Measurements from ENCODE around the gene COL20A1.

The COL20A1 gene

DNA sequence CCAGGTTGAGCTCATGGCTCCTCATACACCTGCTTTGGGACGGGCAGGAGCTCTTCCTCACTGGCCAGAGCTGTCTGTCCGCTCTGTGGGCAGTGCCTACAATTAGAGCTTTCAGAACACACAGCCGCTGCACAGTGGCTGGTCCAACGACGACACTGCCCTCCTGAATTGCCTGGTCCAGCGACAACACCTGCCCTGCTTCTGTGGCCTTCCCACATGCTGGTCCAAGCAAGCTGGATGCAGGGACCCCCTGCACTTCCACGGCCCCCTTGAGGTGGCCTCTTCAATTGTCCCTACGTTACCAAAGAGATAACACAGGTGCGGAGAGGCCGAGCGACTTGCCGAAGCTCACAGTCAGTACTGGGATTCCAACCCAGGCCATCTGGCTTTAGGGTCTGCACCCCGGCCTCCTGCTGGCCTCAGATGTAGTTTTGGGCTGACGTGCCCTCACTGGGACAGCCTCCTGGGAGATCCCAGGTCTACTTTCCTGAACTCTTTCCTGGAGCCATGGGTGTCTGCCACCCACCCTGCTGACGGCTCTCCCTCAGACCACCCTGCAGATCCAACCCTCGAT is 69.5 kb downstream of the COL20A1 start:
- DNase-seq (ENCODE audit: low read depth in 2 of 2) = no peak

DNA sequence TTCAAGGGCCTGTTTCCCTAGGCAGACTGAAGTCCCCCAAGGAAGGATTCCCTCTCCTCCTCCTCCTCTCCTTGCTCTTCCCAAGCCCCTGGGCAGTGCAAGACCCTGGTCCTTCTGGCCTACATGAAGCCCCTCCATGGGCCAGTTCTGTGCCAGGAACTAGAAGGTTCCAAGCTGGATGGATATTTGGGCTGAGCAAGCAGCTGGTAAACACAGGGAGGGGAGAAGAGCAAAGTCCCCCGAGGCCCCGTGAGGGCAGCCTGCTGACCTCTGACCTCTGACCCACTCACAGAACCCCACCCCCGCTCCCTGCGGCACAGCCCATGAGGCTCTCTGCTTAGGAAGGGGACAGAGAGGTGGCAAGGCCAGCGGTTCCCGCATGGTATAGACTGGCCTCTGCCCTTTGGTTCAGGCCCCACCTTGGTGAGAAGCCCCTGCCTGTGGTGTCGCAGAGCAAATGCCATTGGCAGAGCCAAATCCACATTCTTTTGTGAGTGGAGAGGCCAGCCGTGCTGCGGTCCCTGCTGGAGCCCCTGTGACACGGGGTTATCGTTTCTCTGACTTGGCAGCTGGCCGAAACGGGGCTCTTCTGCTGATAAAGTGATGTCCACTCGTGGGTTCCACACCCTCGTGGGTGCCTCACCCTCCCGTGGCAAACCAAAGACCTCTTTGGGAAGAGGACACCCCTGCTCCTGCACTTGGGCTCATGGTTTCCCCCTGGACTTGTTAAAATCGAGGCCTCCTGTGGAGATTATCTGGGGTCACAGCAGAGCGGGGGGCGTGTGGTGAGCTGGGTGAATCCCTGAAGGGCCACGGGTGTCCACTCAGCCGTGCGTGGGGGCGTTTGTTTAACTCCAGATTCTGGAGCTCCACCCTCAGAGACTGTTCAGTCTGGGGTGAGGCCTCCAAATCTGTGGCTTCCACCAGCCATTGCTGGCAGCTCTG is 70.3 kb downstream of the COL20A1 start:
- DNase-seq (ENCODE audit: low read depth in 2 of 2) = no peak

DNA sequence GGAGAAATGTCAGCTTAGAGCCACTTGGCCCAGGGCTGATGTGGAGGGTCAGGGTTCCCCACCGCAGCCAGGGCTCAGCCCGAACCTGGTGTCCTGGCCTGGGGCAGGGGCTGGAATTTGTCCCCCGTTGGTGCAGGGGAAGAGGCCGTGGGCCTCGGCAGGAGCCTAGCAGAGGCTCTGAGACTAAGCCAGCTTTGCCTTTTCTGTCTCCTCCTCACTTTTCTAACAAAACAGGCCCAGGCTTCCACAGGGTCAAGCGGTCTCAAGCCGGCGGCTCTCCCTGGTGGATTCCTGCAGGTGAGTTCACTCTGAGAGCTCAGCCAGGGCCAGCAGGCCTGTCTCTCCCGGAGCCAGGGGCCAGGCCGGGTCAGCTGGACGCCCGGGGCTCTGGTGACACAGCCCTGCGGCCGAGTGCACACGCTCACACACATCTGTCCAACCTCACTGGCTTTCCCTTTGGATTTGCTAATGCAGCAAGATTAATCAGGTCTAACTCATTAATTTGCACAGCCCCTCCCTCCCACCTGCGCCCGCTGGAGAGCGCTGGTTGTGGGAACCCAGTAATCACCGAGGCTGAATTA is 71.1 kb downstream of the COL20A1 start:
- DNase-seq (ENCODE audit: low read depth in 2 of 2) = no peak

DNA sequence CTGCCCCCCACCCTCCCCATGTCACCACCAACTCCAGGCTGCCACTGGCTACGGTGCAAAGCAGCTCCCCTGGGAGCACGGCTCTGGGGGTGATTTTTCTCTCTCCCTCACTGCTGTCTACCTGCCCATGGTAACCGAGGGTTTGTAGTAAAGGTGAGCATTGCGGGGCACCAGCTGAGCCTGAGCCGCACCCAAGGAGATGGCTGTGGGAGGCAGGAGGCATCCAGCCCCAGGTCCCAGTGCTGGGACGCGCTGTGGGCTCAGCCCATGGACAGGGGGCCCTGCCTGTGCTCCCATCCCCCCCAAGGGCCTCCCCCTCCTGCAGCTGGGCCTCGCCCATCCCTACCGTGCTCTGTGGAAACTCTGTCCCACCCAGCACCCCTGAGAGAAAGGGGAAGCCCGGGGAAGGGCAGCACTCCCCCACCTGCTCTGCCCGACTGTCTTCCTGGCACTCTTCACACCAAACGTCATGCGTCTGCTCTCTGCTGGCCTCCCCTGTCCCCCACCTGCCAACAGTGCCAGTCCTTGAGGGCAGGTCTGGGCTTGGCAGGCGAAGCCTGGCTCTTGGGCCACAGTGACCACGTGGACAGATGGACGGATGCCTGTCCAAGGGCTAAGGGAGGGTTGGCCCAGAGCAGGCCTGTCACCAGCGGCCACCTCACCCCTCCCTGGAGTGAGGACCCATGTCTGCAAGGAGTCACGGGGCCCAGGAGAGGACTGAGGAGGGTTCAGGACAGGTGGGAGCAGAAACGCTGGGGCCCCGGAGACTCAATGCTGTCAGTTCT is 72.0 kb downstream of the COL20A1 start:
- DNase-seq (ENCODE audit: low read depth in 2 of 2) = no peak

DNA sequence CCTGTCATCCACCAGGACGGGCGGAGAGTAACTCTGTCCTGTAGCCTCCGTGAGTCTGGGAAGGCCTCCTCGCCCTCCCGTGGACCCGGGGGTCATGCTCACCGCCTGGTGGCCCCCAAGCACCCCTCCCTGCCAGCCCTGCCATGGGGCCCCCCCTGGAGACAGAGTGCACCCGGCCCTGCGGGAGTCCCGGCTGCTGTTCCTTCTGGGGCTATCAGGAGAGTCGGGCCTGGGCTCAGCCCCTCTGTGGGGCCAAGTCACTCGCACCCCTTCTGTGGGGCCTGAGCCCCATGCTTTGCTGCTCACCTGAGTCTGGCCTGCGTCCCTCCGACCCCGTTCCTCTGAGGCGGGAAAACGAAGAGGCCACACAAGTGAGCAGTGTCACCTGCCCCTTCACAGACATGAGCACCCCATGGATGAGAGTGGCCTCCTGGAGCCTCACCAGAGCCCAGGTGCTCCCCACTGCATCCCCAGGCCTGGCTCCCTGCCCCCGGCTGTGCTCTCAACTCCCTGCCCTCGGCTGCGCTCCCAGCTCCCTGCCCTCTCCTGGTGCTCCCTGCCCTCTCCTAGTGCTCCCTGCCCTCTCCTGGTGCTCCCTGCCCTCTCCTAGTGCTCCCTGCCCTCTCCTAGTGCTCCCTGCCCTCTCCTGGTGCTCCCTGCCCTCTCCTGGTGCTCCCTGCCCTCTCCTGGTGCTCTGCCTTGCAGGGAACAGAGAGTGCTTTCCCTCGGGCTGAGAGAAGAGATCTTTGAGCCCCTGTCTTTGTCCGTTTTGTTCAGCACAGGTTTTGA is 72.8 kb downstream of the COL20A1 start:
- no peak for DNase-seq (ENCODE audit: low read depth in 2 of 2)

DNA sequence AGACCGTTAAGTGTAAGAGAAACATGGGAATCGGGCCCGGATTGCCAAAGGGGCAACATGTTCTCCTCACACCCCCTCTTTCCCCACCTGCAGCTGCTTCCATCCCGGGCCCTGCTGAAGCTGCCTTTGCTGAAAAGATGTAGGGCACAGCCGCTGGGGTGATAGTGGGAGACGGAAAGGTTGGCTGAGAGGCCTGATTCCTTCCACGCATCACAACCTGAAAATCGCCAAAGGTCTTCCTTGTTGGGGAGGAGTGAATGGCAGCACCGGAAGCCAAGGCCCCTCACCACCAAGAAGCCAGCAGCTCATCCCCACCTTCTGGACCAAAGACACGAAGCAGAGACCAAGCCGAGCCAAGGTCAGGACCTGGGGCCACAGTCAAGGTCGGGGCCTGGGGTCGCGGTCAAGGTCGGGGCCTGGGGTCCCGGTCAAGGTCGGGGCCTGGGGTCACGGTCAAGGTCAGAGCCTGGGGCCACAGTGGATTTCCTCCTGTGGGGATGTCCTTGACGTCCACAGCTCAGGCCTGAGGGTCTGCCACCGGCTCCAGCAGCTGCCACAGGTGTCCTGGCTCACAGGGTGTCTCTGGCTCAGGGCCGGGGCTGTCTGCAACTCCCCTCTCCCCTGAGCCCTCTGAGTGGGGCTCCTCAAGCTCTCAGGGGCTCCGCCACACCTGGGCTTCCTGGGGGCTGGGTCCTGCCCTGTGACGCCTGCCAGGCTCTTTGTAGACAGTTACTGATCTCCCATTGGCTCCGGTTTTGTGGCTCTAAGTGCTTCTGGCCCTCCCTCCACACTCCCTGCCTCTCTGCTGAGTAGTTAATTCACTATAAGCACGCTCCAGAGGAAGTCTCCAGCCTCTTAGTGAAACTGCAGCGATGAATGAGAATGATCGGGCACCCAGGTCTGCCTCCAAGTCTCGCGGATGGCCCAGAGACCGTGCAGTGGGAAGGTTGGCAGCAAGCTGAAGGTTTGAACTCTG is 73.7 kb downstream of the COL20A1 start:
- DNase-seq (ENCODE audit: low read depth in 2 of 2) = no peak

DNA sequence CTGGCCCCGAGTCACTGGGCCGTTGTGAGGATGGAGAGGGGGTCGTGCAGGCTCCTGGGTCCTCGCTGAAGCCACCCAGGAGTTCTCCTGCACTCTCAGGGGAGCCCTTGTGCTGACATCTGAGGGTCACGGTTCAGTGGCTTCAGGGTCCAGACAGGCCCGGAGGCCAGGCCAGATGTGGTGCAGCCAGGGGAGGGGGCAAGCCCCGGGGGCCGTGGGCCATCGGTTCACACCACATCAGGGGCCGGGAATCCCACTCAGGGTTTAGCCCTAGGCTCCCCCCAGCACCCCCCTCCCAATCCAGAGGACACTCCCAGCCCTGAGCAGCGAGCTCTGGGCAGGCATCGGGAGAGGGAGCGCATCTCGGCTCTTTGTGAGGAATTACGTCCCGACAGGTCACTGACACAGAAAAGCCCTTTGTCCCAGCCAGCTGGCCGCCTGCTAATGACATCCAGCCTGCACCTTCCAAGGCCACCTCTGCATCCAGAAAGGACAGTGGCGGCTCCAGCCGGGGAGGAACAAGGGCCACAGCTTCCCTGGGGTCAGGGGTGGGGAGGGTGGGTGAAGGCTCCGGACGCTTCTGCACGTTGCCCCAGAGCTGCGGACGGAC is 74.6 kb downstream of the COL20A1 start:
- no peak for DNase-seq (ENCODE audit: low read depth in 2 of 2)

DNA sequence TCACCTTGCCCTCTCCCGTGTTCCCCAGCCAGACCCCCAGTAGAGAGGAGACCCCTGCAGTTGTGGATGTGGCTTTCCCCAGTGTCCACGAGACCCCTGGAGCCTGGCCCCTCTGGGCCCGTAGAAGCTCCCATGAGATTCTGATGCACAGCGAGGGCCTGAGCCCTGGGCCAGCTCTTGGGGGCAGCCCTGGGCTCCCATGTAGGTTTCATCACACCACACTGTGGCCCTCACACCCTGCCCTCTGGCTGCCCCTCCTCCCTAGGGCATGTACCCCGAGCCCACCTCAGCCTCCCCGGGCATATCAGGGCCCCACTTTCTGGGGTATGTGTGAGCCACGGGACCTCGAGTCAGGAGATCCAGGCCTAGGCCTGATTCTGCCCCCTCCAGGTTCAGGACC is 75.2 kb downstream of the COL20A1 start:
- no peak for DNase-seq (ENCODE audit: low read depth in 2 of 2)

DNA sequence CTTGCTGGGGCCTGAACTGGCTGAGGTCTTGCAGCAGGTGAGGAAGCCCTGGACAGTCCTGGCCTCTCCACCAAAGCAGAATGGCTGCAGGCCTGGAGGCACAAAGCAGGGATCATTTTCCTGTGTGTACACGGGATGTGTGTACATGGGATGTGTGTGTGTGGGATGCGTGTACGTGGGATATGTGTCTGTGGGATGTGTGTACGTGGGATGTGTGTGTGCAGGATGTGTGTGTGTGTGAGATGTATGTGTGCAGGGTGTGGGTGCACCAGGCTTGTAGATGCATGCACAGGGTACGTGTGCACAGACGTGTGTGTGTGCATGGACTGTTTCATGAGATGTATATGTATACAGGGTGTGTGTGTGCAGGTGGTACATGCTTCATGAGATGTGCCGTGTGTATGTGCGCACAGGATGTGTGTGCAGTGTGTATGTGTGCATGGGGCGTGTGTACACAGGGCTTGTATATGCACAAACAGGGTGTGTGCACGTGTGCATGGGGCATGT is 76.1 kb downstream of the COL20A1 start:
- DNase-seq (ENCODE audit: low read depth in 2 of 2) = no peak

DNA sequence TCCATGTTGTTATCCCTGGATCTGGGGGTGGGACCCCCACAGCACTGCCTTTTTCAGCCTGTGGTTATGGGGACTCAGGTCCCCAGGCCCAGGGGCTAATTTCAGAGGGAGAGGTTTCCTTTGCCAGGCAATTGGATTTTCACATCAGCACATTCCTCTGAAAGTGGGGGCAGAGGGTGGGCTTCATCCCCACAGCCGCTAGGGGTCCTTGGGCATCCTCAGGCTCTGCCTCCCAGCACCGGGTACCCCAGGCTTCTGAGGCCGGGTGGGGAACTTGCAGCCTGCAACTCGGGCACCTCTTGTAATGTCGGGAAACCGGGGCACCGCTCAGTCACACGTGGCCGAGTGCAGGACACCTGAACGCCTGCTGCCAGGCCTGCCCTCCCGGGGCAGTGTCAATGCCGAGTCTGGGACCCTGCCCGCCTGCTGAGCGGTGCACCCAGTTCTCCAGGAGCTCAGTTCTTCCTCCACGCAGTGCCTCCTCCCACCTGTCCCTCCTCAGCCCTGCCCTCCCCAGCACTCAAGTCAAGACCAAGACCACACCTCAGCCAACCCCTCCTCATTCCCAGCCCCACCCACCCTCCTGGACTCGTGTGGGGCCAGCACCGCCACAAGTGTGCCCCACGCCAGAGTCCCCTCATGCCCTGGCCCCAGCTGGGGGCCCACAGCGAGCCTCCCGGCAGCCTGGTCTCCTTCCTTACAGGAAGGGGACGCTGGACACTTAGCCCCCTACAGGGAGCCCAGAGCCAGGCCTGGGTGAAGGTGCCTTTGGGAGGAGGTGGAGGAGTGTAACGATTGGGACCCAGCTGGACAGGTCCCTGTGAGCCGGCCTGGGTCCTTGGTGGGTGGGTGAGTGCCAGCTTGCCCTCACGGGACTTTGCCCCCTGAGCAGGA is 77.0 kb downstream of the COL20A1 start:
- no peak for DNase-seq (ENCODE audit: low read depth in 2 of 2)

DNA sequence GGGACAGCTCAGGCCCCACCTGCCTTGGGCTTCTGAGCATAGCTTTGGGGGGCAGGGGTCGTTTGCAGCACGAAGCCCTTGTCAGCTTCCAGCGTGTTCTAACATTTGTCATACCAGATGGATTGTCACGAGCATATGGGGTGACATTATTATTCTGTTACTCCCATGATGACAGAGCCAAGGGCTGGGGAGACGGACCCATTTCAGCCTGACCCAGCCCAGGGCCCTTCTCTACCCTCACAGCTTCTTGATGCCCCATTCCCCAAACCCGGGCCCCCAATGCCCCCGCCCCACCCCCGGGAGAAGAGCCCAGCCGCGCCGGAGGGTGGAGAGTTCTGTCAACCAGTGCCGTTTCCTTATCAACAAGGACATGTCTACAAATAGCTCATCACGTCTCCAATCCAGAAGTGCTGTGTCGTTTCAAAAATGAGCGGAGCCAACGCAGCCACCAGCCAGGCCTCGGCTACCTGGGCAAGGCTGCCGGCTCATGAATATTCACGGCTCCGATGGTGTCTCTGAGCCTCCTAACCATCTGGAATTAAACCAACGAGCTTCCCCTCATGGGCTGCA is 77.7 kb downstream of the COL20A1 start:
- DNase-seq (ENCODE audit: low read depth in 2 of 2) = no peak

DNA sequence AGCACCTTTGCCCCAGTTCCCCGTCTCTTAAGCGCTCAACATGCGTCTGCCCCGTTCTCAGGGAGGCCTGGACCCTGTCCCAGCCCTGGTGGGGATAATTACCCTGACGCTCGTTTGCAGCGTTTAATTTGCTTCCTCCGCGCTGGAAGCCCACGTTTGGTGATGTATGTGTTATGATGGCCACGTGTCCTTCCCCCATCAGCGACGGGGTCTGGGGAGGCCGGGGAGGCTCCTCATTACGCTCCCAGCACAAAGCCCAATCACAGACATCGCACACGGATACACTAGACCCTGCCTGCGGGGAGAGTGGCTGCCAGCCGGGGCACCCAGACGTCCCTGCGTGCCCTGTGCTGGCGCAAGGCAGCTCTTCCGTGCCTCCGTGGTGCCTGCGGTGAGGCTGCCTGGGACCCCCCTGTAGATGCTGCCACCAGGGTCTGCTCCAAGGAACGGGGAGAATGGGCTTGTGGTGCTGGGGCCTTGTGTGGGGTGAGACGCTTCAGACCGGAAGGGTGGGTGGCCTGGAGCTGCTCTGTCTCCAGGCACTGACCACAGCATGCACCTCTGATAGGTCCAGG is 78.4 kb downstream of the COL20A1 start:
- no peak for DNase-seq (ENCODE audit: low read depth in 2 of 2)

DNA sequence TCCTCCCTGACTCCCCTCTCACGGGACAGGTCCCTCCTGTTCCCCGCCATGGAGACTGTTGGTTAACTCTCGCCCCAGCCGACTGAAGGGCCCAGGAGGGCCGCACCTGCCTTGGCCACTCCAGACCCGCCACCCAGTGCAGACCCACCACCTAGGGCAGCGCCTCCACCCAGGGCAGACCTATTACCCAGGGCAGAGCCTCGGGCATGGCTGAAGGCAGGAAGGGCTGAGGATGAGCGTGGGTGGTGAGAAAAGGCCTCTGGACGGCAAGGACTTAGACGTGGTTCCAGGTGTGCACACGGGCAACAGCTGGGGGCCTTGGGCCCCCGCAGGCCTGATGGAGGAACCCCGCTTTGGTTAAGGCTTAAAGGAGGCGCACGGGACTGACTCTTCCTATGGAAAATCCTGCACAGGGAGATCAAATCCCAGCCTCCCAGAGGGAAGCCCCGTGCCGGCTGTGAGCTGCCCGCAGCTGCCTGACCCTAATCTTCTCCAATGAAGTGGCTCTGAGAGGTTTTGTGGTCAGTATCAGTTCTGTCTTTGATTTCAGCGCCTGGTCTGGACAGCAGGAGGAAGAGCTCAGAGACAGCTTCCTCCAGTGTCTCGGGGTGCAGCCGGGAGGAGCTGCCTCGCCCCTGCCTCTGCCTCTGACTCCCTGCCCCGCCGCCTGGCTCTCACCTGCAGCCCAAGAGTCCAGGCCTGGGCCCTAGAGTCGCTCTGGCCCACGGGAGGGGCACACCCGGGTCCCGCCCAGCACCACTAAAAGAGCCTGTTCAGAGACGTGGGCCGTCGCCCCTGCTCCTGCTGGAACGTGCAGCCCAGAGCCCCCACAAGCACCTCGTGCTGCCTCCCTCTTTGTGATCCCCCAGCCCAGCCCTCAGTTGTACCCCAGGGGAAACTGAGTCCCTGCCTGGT is 80.2 kb downstream of the COL20A1 start:
- no peak for DNase-seq (ENCODE audit: low read depth in 2 of 2)

DNA sequence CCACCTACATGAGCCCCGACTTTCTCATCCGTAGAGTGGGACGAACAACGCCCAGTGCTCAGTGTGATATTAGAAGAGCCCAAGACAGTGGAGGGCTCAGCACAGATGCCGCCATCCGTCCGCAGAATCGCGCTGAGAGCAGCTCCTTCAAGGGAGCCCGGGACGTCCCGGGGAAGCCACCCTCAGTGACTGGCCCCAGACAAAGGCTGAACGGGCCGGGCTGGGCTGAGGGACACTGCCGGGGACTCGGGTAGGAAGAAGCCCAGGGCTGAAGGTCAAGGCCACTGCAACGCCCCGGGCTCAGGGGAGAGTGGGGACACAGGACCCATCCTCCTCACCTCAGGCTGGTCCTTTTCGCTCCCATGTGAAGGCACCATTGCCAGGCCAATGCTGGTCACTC is 81.0 kb downstream of the COL20A1 start:
- DNase-seq (ENCODE audit: low read depth in 2 of 2) = no peak

DNA sequence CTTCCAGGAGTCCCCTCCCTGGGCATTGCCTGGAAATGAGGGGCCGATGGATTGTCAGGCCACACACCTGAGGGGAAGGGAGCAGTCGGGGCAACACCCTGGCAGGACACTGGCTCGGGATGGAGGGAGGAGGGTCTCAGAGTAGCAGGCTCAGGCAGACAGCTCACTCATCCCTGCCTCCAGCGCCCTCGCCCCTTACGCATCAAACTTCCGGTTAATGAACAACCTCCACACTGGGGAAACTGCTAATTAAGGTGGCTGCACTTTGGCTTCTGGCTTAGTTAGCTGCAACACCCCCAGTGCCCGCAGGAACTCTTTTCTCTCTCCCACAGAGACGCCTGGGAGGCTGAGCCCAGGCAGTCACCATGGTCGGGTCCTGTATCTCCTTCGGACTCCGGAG is 81.5 kb downstream of the COL20A1 start:
- DNase-seq (ENCODE audit: low read depth in 2 of 2) = no peak

DNA sequence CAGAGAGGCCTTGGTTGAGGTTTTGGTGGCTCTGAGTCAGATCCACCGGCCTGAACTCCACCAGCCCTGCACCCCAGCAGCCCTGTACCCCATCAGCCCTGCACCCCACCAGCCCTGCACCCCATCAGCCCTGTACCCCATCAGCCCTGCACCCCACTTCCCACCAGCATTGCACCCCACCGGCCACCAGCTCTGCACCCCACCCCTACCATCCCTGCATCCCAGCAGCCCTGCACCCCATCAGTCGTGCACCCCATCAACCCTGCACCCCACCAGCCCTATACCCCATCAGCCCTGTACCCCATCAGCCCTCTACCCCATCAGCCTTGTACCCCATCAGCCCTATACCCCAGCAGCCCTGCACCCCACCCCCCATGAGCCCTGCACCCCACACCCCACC is 82.5 kb downstream of the COL20A1 start:
- DNase-seq (ENCODE audit: low read depth in 2 of 2) = no peak

All from activated CD4-positive, alpha-beta T cell treated with anti-CD3 and anti-CD28 coated beads for 24 hours (primary cell).